IMR-90 (cell line): Measurements from ENCODE around the gene SSNA1. TPM values are rescaled to one million over a fixed set of nuclear protein-coding genes. Genes with fewer than 3 reads are reported as not detected.

ENCODE experiments used
- BHLHE40 ChIP-seq: fragments of 150-350 bp; IDR thresholded peaks from 2 replicates; pipeline ENCODE4 v1.6.1; 2016; ENCODE audit warnings: mild to moderate bottlenecking, low read depth, low read length
- NFE2L2 ChIP-seq: fragments of 150-350 bp; IDR thresholded peaks from 2 replicates; pipeline ENCODE4 v1.6.1; 2016; ENCODE audit warnings: low read depth, mild to moderate bottlenecking, low read length
- SMC3 ChIP-seq: fragments of 150-350 bp; IDR thresholded peaks from 2 replicates; pipeline ENCODE4 v1.6.1; 2016; ENCODE audit warnings: low read depth, mild to moderate bottlenecking, antibody characterized with exemption, low read length, moderate library complexity
- polyA plus RNA-seq, 3 experiments: library from polyadenylated mRNA; depleted of rRNA; stranded (reverse); fragments of >200 nt; gene quantifications; 2 replicates each; pipeline ENCODE4 v1.2.3, GENCODE V29; 2012; ENCODE audit warnings: low replicate concordance in 1 of 3
- total RNA-seq: library from RNA; depleted of rRNA; stranded (reverse); fragments of >200 nt; gene quantifications from 2 replicates; pipeline ENCODE4 v1.2.3, GENCODE V29; 2012
- TF ChIP-seq, protein P1 (sequence below): conservative IDR thresholded peaks from 2 replicates; pipeline ENCODE4 v1.5.1; 2012; ENCODE audit warnings: mild to moderate bottlenecking, low read depth, low read length, improper control_type of control experiment

SSNA1 gene
- total and polyA plus RNA-seq, 2 of the 4 experiments (the other 2 are of a cell fraction), result 55.7 to 86.7 TPM

DNA sequence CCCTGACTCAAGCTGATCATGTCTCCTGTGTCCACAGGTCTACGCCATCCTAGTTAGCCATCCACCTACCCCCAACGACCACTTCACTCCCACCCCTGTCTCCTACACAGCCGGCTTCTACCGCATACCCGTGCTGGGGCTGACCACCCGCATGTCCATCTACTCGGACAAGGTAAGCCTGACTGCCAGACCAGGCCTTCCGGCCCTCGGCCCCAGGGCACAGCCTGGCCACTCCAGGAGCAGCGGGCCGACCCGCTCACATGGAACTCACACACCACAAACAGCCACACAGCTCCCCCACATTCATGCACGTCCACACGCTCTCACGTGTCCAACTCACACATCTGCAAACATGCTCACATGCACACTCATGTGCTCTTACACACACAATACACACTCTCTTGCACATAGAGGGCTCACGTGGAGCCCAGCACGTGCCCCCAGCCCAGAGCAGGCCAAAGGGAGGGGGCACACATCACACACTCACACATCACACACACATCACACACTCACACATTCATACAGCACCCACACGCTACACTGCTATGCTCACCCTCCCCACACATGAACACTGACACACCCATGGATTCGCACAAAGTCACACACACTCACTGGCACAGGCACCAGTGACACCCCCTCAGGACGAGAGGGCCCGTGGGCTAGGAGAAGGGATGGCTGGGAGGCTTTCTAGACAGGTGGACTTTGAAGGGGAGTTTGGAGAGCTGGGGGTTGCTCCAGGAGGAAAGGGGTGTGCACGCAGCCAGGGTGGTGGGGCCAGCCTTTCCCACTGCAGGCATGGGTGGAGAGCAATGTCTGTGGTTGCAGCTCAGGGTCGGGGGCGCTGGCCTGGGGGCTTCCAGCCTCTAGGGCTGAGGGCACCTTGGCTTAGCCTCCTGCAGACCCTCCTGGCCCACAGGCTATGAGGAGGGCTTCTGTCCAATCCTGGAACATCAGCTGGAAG is 46.2 kb upstream of the SSNA1 start (continued):
- TF ChIP-seq SMC3, result no peak
- TF ChIP-seq BHLHE40, result no peak
- TF ChIP-seq, protein P1, sequence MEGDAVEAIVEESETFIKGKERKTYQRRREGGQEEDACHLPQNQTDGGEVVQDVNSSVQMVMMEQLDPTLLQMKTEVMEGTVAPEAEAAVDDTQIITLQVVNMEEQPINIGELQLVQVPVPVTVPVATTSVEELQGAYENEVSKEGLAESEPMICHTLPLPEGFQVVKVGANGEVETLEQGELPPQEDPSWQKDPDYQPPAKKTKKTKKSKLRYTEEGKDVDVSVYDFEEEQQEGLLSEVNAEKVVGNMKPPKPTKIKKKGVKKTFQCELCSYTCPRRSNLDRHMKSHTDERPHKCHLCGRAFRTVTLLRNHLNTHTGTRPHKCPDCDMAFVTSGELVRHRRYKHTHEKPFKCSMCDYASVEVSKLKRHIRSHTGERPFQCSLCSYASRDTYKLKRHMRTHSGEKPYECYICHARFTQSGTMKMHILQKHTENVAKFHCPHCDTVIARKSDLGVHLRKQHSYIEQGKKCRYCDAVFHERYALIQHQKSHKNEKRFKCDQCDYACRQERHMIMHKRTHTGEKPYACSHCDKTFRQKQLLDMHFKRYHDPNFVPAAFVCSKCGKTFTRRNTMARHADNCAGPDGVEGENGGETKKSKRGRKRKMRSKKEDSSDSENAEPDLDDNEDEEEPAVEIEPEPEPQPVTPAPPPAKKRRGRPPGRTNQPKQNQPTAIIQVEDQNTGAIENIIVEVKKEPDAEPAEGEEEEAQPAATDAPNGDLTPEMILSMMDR, result no peak
- TF ChIP-seq NFE2L2, result no peak
